Measurements from ENCODE around the gene PRADC1. TPM values are rescaled to one million over a fixed set of nuclear protein-coding genes. Genes with fewer than 3 reads are reported as not detected.
A peak's percentile ranks its signal among the peaks of the same experiment; 100 is the strongest.

PRADC1 gene
- total RNA-seq, 1 donor from 2014 or later = 3.9 TPM

DNA sequence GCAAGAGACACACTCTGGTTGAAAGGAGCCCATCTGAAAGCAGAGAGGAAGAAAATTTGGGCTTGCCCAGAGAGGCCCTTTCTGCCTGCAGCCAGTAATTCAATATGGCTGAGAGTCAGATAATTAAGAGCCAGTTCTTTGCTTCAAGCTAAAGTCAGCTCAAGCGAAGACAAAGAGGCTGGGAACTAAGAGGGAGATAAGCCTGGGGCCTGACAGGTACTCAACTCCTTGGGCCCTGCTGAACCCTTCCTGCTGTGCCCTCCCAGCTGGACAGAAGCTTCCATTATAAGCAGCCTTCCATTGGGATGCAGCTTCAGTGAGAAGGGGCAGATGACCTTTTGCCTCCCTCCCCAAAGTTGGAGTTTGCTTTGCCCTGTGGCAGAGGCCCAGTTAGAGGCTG, 39.2 kb upstream of the PRADC1 start:
- H3K27ac Mint-ChIP-seq = no peak overlapping the region
- no peaks in the 10 kb centered on the region for H3K79me2 ChIP-seq (ENCODE audit: low read depth)
- H3K36me3 ChIP-seq = no peaks in the 10 kb centered on the region
- H4K20me1 ChIP-seq (ENCODE audit: low read depth) = peaks cover 15% of the 10 kb centered on the region
- H2AFZ ChIP-seq (replicated peaks) = no peak overlapping the region
- H3K4me3 ChIP-seq = no peak overlapping the region
- H3K27ac ChIP-seq = peak overlapping the region; percentile 77
- H3K27me3 Mint-ChIP-seq (ENCODE audit: insufficient read depth, low read depth) = peaks cover 25% of the 10 kb centered on the region
- H3K4me1 ChIP-seq = peaks cover 18% of the 10 kb centered on the region
- TF ChIP-seq EZH2phosphoT487 (IDR thresholded peaks at IDR 0.05) = no peak
- TF ChIP-seq, protein P1, sequence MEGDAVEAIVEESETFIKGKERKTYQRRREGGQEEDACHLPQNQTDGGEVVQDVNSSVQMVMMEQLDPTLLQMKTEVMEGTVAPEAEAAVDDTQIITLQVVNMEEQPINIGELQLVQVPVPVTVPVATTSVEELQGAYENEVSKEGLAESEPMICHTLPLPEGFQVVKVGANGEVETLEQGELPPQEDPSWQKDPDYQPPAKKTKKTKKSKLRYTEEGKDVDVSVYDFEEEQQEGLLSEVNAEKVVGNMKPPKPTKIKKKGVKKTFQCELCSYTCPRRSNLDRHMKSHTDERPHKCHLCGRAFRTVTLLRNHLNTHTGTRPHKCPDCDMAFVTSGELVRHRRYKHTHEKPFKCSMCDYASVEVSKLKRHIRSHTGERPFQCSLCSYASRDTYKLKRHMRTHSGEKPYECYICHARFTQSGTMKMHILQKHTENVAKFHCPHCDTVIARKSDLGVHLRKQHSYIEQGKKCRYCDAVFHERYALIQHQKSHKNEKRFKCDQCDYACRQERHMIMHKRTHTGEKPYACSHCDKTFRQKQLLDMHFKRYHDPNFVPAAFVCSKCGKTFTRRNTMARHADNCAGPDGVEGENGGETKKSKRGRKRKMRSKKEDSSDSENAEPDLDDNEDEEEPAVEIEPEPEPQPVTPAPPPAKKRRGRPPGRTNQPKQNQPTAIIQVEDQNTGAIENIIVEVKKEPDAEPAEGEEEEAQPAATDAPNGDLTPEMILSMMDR (IDR thresholded peaks at IDR 0.05) = no peak
- TF ChIP-seq EZH2 (IDR thresholded peaks at IDR 0.05) = no peak
- H3K9me3 ChIP-seq (ENCODE audit: low read depth) = no peaks in the 10 kb centered on the region
- peak; percentile 77 for DNase-seq (ENCODE audit: low spot score)
- no peaks in the 10 kb centered on the region for H3K36me3 Mint-ChIP-seq
- peaks cover 6% of the 10 kb centered on the region for H3K4me1 Mint-ChIP-seq
- peak overlapping the region; percentile 72 for H3K4me2 ChIP-seq
- peaks cover 37% of the 10 kb centered on the region for H3K27me3 ChIP-seq
- no peak overlapping the region for H3K4me3 Mint-ChIP-seq
- H3F3A ChIP-seq (ENCODE audit: low read depth) = peaks cover 30% of the 10 kb centered on the region
- H3K9ac ChIP-seq = no peak overlapping the region
- peaks cover 4% of the 10 kb centered on the region for H3K9me3 Mint-ChIP-seq

DNA sequence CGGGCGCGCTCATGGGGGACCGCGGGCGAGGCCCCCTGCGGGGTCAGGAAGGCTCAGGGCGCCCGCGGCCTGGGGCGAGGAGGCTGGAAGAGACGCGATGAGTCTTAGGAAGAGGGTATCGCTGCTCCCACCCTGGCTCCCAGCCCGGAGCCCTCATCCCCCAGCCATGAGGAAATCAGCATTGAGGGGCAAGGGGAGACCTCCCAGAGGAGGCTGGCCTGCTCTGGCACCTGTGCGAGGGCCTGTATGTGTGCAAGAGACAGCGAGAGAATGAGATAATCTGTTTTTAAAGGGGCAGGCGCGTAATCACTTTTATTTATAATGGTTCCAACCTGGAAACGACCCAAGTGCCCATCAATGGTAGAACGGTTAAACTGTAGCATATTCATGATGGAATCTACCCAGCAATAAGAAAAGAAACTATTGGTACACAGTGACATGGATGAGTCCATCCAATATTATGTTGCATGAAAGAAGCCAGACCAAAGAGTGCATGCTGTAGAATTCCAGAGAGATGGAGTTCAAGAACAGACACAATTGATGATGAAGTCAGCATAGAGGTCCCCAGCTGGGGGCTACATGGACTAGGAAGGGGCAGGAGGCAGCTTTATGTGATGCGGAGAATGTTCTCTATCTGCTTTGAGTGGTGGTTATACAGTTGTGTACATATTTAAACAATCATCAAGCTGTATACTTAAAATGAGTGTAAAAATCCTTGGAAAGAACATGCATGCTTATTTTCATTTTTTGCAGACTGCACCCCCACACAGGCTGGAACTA, 36.8 kb upstream of the PRADC1 start:
- peak overlapping the region; percentile 32 for H3K4me3 ChIP-seq
- no peak for DNase-seq (ENCODE audit: low spot score)
- H3K79me2 ChIP-seq (ENCODE audit: low read depth) = no peaks in the 10 kb centered on the region
- Mint-ChIP-seq H3K27me3 (ENCODE audit: insufficient read depth, low read depth) (peaks cover 29% of the 10 kb centered on the region), H3K4me3 (peak overlapping the region; percentile 0), H3K36me3 (no peaks in the 10 kb centered on the region), H3K9me3 (peaks cover 4% of the 10 kb centered on the region), H3K27ac (no peak overlapping the region), H3K4me1 (peaks cover 6% of the 10 kb centered on the region)
- no peak overlapping the region for H3K9ac ChIP-seq
- H4K20me1 ChIP-seq (ENCODE audit: low read depth) = peaks cover 17% of the 10 kb centered on the region
- H2AFZ ChIP-seq (replicated peaks) = no peak overlapping the region
- TF ChIP-seq, protein P1 (IDR thresholded peaks at IDR 0.05) = no peak
- TF ChIP-seq EZH2 (IDR thresholded peaks at IDR 0.05) (no peak), EZH2phosphoT487 (IDR thresholded peaks at IDR 0.05) (no peak)
- H3K27ac ChIP-seq = no peak overlapping the region
- no peaks in the 10 kb centered on the region for H3K36me3 ChIP-seq
- peaks cover 40% of the 10 kb centered on the region for H3K27me3 ChIP-seq
- H3K4me1 ChIP-seq = peaks cover 18% of the 10 kb centered on the region
- no peaks in the 10 kb centered on the region for H3K9me3 ChIP-seq (ENCODE audit: low read depth)
- peak overlapping the region; percentile 70 for H3K4me2 ChIP-seq
- peaks cover 30% of the 10 kb centered on the region for H3F3A ChIP-seq (ENCODE audit: low read depth)

DNA sequence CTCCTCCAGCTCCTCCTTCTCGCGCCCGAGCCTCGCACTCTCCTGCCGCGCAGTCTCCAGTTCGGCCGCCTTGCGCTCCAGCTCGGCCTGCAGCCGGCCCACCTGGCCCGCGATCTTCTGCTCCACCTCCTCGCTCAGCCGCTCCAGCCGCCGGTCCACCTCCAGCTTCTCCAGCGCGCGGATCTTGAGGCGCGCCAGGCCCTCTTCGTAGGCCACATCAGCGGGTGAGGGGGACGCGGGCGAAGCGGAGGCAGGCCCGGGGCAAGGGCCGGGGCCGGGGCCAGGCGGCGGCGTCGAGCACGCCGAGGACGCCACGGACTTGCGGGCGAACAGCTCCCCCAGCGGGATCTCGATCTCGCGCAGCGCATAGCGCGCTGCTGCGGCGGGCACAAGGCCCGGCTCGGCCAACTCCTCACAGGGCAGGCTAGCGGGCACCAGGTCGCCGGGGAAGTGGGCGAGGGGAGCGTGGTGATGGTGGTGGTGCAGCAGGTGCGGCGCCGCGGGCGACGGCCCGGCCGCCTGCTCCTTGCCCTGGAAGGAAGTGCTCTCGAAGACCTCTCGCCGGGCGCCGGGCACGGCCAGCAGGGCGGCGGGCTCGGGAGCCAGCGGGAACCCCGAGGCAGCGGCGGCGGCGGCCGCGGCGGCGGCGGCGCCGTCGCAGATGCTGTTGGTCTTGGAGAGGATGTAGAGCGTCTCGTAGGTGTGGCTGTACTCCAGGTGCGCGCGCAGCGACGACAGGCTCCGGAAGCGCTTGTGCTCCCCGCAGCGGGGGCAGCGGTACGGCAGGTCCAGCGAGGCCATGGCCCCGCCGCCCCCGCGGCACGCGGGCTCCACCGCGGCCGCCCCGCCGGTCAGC, 36.0 kb upstream of the PRADC1 start:
- peak; percentile 79 for DNase-seq (ENCODE audit: low spot score)
- H3K27me3 ChIP-seq = peaks cover 40% of the 10 kb centered on the region
- no peak overlapping the region for H3K27ac Mint-ChIP-seq

More for the DNA sequence above, 36.0 kb upstream of the PRADC1 start:
- Mint-ChIP-seq H3K36me3 (no peaks in the 10 kb centered on the region), H3K4me1 (peaks cover 6% of the 10 kb centered on the region), H3K9me3 (peaks cover 4% of the 10 kb centered on the region), H3K27me3 (ENCODE audit: insufficient read depth, low read depth) (peaks cover 33% of the 10 kb centered on the region), H3K4me3 (peak overlapping the region; percentile 61)
- Histone ChIP-seq H3F3A (ENCODE audit: low read depth) (peaks cover 30% of the 10 kb centered on the region), H4K20me1 (ENCODE audit: low read depth) (peaks cover 17% of the 10 kb centered on the region), H3K9ac (no peak overlapping the region), H2AFZ (replicated peaks) (peak overlapping the region; percentile 52), H3K4me3 (peak overlapping the region; percentile 32), H3K79me2 (ENCODE audit: low read depth) (no peaks in the 10 kb centered on the region), H3K4me1 (peaks cover 18% of the 10 kb centered on the region), H3K9me3 (ENCODE audit: low read depth) (no peaks in the 10 kb centered on the region), H3K36me3 (no peaks in the 10 kb centered on the region), H3K4me2 (peak overlapping the region; percentile 70), H3K27ac (no peak overlapping the region)
- TF ChIP-seq EZH2phosphoT487 (IDR thresholded peaks at IDR 0.05) (peak; percentile 87), EZH2 (IDR thresholded peaks at IDR 0.05) (peak; percentile 90)
- TF ChIP-seq, protein P1 (IDR thresholded peaks at IDR 0.05) = peak; percentile 50
